OCI-LY3 (cell line): ENCODE data around the gene ANKRD33.

Experiments used
- EZH2phosphoT487 ChIP-seq: fragments of 200-600 bp; shearing (Covaris generic); IDR thresholded peaks from 2 replicates; pipeline ENCODE4 v1.6.1; 2018; ENCODE audit warnings: antibody characterized with exemption, mixed run types, low read depth
- TF ChIP-seq, protein P1 (sequence below): fragments of 200-600, 300-600 bp; sonication (generic); IDR thresholded peaks from 2 replicates; pipeline ENCODE4 v1.5.1; 2014; ENCODE audit warnings: antibody characterized with exemption, low read length, low read depth

DNA sequence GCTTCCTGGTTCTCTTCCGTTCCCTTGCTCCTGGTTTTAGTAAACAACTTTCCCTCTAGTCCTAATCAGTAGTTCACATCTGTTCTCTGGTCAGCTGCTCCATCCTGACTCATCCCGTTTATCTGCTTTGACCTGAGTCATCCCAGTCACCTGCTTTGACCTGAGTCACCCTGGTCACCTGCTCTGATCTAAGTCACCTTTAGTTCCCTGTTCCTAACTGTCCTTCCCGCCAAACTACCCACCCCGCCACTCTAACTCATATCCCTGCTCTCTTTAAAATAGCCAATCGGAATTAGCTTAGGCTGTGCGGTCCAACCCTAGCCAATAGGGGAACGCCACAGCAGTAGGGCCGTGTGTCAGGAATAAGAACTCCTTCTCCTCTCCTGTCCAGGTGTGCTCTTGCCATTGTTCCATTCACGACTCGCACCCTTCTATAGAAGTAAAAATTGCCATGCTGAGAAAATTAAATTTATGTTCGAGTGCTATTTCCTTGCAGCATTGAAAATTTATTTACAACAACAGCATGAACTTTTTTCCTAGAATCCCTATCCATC is 3.1 kb upstream of the ANKRD33 start:
- TF ChIP-seq, protein P1, sequence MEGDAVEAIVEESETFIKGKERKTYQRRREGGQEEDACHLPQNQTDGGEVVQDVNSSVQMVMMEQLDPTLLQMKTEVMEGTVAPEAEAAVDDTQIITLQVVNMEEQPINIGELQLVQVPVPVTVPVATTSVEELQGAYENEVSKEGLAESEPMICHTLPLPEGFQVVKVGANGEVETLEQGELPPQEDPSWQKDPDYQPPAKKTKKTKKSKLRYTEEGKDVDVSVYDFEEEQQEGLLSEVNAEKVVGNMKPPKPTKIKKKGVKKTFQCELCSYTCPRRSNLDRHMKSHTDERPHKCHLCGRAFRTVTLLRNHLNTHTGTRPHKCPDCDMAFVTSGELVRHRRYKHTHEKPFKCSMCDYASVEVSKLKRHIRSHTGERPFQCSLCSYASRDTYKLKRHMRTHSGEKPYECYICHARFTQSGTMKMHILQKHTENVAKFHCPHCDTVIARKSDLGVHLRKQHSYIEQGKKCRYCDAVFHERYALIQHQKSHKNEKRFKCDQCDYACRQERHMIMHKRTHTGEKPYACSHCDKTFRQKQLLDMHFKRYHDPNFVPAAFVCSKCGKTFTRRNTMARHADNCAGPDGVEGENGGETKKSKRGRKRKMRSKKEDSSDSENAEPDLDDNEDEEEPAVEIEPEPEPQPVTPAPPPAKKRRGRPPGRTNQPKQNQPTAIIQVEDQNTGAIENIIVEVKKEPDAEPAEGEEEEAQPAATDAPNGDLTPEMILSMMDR = no peak
- TF ChIP-seq EZH2phosphoT487 = no peak
